GM13976 (cell line): ENCODE measurements around the gene MIR17HG.

ENCODE experiments used
- DNase-seq: peaks from one replicate; pipeline ENCODE4 v3.0.0; 2012; ENCODE audit warnings: low spot score
- CTCF ChIP-seq: IDR thresholded peaks from 2 replicates; pipeline ENCODE4 v1.5.1; 2012; ENCODE audit warnings: borderline replicate concordance, mild to moderate bottlenecking; ENCODE audit not compliant: insufficient read depth; ENCODE audit errors: extremely low read depth, missing control alignments, control extremely low read depth
- in situ Hi-C: fragments of 300-500 bp; cut with MboI; formaldehyde crosslinking; loops from one replicate; pipeline ENCODE4 v1.12.0; 2022; ENCODE audit warnings: low sequenced_read_pairs, mixed read lengths, inconsistent platforms; ENCODE audit not compliant: unreplicated experiment

MIR17HG gene

GRCh38 chr13:91347202-91347995, at the start of gene MIR17HG:
Gene MIR17HG, plus strand, starts transcription at chr13:91347687.
- no peak for TF ChIP-seq CTCF
- peak; percentile 89 for DNase-seq
- in situ Hi-C loops, result no loop called here

- TF ChIP-seq CTCF, result no peak
- no peak for DNase-seq
- in situ Hi-C loops, result no loop called here
Measured at GRCh38 chr13:91298060-91298459, 49.4 kb upstream of the MIR17HG start.

GRCh38 chr13:91302111-91302510, 45.4 kb upstream of the MIR17HG start:
- DNase-seq, result peak; percentile 36
- in situ Hi-C loops, result no loop called here
- TF ChIP-seq CTCF, result no peak

- no peak for DNase-seq
- in situ Hi-C loops, result no loop called here
- TF ChIP-seq CTCF, result no peak
Measured at GRCh38 chr13:91303031-91303430, 44.5 kb upstream of the MIR17HG start.

GRCh38 chr13:91304741-91305140, 42.7 kb upstream of the MIR17HG start:
- in situ Hi-C loops, result no loop called here
- DNase-seq, result no peak
- TF ChIP-seq CTCF, result no peak

GRCh38 chr13:91305652-91306051, 41.8 kb upstream of the MIR17HG start:
- no peak for DNase-seq
- no peak for TF ChIP-seq CTCF
- in situ Hi-C loops, result no loop called here
